SU-DHL-6 (cell line): ENCODE results near the gene ZNF365.

Experiments used
- EZH2phosphoT487 ChIP-seq: fragments of 200-600 bp; sonication (generic), shearing (Covaris generic); conservative IDR thresholded peaks from 2 replicates; pipeline ENCODE4 v1.6.1; 2018; ENCODE audit warnings: mild to moderate bottlenecking, antibody characterized with exemption, low read length, moderate library complexity, mixed read lengths
- TF ChIP-seq, protein P1 (sequence below): fragments of 200-600 bp; sonication (generic); IDR thresholded peaks from one replicate; pipeline ENCODE4 v1.5.1; 2017; ENCODE audit warnings: antibody characterized with exemption, mild to moderate bottlenecking, low read length, moderate library complexity; ENCODE audit not compliant: insufficient read depth, poor library complexity, severe bottlenecking

GRCh38 chr10:62384447-62385081 is 10.4 kb downstream of the ZNF365 start:
- TF ChIP-seq, protein P1, sequence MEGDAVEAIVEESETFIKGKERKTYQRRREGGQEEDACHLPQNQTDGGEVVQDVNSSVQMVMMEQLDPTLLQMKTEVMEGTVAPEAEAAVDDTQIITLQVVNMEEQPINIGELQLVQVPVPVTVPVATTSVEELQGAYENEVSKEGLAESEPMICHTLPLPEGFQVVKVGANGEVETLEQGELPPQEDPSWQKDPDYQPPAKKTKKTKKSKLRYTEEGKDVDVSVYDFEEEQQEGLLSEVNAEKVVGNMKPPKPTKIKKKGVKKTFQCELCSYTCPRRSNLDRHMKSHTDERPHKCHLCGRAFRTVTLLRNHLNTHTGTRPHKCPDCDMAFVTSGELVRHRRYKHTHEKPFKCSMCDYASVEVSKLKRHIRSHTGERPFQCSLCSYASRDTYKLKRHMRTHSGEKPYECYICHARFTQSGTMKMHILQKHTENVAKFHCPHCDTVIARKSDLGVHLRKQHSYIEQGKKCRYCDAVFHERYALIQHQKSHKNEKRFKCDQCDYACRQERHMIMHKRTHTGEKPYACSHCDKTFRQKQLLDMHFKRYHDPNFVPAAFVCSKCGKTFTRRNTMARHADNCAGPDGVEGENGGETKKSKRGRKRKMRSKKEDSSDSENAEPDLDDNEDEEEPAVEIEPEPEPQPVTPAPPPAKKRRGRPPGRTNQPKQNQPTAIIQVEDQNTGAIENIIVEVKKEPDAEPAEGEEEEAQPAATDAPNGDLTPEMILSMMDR, result no peak
- TF ChIP-seq EZH2phosphoT487, result no peak
